Renal cortex interstitium (tissue), 11 donors: ENCODE measurements around the gene EID2. TPM values are rescaled to one million over a fixed set of nuclear protein-coding genes. Genes with fewer than 3 reads are reported as not detected.

Experiments used
- DNase-seq, 11 donors: peaks; one replicate each; pipeline ENCODE4 v3.0.0-alpha.2; 2013; ENCODE audit warnings: low read depth in 9 of 11, low spot score in 4 of 11; ENCODE audit errors: extremely low read depth in 1 of 11
- polyA plus RNA-seq, 3 donors: library from polyadenylated mRNA; unstranded; fragments of 120-200 nt; gene quantifications; one replicate each; pipeline ENCODE4 v1.2.1, GENCODE V29; 2013; ENCODE audit not compliant: insufficient read length in 3 of 3

EID2 gene
- polyA plus RNA-seq, 3 donors, result 16.1 to 25.0 (median 23.2) TPM

- peak in 3 of 11 donors; percentile 70 to 78 (median 74) for DNase-seq
Measured at GRCh38 chr19:39514840-39515550, 25.0 kb downstream of the EID2 start, which contains the start of gene SELENOV. Gene SELENOV (plus strand): TSS chr19:39515139. CDS start chr19:39515213, 74 bp downstream.

- DNase-seq, result no peak
Measured at GRCh38 chr19:39512988-39513387, 27.0 kb downstream of the EID2 start.

- DNase-seq, result no peak
Measured at GRCh38 chr19:39509233-39509632, 30.7 kb downstream of the EID2 start.

- no peak for DNase-seq
Measured at GRCh38 chr19:39508629-39509028, 31.3 kb downstream of the EID2 start.

- DNase-seq, result no peak
Measured at GRCh38 chr19:39507715-39508364, 32.1 kb downstream of the EID2 start.

GRCh38 chr19:39506944-39507714 lies 32.8 kb downstream of the EID2 start:
- peak in 5 of 11 donors; percentile 59 to 68 (median 66) for DNase-seq

DNA sequence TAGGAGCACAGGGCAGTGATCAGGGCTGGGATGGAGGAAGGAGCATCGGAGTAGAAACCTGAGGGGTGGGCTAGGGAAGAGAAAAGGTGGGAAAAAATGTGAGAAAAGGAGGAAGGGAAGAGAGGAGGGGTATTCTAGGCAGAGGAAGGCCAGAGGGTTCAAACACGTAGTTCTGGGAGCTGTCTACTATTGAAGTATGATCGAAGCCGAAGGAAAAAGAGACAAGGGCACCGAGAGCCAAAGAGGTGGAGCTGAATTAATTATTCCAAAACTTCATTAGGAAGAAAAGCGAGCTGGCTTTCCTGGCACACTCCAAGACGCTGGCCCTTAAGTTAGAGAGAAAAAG lies 33.4 kb downstream of the EID2 start:
- DNase-seq, result no peak

DNA sequence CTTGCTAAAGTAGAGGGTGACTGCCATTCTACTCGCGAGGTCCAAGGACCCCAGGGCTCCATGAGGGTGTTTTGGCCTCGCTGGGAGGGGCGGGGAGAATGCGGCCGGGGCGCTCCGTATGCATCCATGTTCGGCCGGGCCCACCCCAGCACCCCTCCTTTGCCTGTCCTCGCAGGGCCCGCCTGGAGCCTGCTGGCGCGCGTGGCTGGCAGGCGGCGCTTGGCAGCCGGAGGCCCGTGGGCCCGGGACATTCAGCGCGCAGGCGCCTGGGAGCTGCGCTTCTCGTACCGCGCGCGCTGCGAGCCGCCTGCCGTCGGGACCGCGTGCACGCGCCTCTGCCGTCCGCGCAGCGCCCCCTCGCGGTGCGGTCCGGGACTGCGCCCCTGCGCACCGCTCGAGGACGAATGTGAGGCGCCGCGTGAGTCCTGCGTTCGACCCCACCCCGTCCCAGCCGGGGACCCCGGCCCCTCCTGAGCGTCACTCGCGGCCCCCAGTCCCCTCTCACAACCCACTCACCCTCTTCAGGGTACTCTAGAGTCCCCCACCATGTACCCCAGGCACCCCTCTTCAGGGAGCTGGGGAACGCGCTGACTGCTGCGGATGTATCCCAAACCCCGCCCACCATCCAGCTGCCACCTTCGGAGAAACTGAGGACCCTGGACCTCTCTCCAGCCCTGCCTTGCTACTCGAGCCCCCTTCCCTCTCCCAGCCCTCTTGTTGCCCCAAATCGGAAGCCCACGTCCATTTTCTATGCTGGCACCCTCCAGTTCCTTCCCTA lies 37.1 kb downstream of the EID2 start:
- peak in 2 of 11 donors; percentile 61 to 69 for DNase-seq

DNA sequence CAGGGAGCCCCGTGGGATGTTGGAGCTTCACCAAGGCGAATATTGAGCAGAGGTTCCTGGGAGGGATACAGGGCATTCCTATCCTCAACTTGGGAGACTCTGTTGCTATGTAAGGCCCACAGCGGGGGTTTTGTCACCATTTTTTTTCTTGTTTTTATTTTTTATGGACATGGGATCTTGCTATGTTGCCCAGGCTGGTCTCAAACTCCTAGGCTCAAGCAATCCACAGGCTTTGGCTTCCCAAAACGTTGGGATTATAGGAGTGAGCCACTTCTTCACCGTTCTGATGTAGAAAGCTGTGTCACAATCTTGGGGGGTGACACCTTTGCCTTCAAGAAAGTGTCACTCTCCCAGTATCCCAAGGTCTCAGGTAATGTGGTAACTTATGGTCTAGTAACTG lies 38.6 kb downstream of the EID2 start:
- no peak for DNase-seq

DNA sequence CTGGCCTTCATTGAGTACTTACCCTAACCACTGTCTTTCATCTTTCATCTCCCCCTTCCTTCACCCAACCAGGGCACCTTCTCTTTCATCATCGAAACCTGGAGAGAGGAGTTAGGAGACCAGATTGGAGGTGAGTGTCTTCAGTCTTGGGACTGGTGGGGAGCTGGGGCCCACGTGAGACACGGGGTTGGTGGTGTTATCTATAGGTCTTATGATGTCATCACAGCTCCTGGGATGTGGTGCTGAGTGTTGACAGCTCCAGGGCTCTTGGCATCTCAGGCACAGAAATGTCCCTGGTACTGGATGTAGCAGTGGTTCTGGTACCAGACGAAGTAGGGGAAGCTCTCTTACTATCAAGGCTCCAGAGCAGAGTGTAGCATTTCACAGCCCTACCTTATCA lies 39.4 kb downstream of the EID2 start:
- no peak for DNase-seq

GRCh38 chr19:39499932-39500331 lies 40.0 kb downstream of the EID2 start:
- no peak for DNase-seq

DNA sequence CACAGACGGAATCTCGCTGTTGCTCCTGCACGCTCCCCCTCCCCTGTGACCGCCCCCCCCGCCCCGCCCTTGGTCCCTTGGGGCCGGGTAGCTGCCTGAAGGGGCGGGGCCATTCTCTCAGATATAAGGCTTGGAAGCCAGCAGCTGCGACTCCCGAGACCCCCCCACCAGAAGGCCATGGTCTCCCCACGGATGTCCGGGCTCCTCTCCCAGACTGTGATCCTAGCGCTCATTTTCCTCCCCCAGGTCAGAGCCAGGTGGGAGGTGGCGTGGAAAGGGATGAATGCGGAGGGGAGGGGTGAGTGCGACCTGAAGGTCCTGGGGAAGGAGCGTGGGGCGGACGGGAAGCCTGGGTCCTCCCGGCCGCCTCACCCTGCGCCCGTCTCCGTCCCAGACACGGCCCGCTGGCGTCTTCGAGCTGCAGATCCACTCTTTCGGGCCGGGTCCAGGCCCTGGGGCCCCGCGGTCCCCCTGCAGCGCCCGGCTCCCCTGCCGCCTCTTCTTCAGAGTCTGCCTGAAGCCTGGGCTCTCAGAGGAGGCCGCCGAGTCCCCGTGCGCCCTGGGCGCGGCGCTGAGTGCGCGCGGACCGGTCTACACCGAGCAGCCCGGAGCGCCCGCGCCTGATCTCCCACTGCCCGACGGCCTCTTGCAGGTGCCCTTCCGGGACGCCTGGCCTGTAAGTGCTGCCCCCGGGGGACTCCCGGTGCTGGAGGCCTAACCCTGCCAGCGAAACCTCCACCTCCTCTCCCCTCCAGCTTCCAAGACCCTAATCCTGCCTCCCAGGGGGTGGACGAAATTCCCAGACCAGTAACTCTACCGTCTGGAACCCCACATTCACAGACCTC lies 40.9 kb downstream of the EID2 start, which contains the start of gene DLL3:
Gene DLL3, plus strand, starts transcription at position 150 of the 845 bp plus-strand sequence. Its CDS starts 28 bp downstream, at position 178.
- no peak for DNase-seq

- no peak for DNase-seq
Measured at GRCh38 chr19:39497996-39498797, 41.8 kb downstream of the EID2 start.

GRCh38 chr19:39497701-39497995 lies 42.3 kb downstream of the EID2 start:
- no peak for DNase-seq

GRCh38 chr19:39496063-39496462 lies 43.9 kb downstream of the EID2 start:
- DNase-seq, result no peak

- no peak for DNase-seq
Measured at GRCh38 chr19:39494661-39495060, 45.3 kb downstream of the EID2 start.

GRCh38 chr19:39492788-39493187 lies 47.2 kb downstream of the EID2 start:
- no peak for DNase-seq

DNA sequence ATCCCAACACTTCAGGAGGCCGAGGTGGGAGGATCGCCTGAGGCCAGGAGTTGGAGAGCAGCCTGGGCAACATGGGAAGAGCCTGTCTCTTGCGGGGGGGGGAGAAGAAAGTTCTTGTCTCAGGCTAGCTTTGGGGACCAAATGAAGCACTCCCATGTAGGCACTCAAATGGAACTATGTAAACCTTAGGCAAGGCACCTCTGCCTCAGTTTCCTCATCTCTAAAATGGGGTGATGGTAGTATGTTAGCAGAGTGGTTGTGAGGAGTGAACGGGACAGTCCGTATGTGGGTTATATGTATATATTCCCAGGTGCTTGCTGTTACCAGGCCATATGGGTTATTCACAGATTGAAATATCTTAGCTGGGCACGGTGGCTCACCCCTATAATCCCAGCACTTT lies 47.7 kb downstream of the EID2 start:
- DNase-seq, result no peak
